Measurements from ENCODE around the gene JAKMIP1.
"Not testable (repeated sequence)": the region's sequence is repeated elsewhere in the genome, so short reads cannot be mapped to it uniquely, and the experiment has no call there.

The JAKMIP1 gene

DNA sequence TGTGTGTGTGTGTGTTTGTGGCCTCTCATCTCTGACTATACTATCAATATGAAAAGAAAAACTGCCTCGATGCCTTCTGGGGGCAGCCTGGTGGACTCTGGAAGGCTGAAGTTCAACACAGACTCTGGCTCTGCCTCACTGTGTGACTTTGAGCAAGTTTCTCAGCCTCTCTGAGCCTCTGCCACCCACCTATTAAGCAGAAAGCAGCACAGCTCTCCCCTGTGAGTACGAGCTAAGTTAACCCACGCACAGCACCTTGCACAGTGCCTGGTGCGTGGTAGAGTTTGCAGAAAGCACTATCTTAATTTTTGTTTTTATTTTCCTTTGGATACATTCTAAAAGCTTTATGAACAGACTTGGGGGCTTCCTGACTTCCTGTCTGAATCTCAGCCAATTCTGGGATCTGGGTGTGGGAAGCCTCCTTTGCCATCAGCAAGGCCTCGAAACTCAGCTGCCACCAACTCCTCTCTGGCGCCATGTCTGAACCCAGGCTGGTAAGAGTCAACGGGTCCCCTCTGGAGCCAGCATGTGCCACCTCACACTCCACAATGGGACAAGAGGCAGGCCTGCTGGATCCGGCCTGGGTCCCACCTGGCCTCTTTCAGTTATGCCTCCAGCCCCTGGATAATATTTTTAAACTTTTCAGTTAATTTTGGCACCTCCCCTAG lies 57.3 kb downstream of the JAKMIP1 start:
- no peak for DNase-seq
- TF ChIP-seq GATA1 (IDR thresholded peaks at IDR 0.05; ENCODE audit: low read depth, low read length) (no peak), POLR2A (IDR thresholded peaks at IDR 0.05; ENCODE audit: low read length) (no peak)

DNA sequence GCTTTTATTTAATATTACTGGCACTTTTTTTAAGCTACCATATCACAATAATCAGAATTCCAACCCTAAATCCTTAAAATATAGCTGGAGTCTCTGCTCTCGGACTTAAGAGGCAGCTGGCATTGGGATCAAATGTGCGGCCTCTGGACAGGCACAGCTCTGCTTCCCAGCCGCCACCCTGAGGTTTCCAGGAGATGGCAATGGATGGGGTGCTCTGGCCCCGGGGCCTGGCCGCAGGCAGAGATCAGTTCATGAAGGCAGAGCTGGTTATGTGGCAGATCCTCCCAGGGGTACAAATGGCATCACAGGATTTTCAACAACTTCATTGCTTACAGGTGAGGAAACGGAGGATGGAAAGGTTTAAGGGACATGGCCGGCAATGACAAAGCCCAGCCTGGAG lies 57.8 kb downstream of the JAKMIP1 start:
- TF ChIP-seq GATA1 (IDR thresholded peaks at IDR 0.05; ENCODE audit: low read depth, low read length), result no peak
- no peak for TF ChIP-seq POLR2A (IDR thresholded peaks at IDR 0.05; ENCODE audit: low read length)
- no peak for DNase-seq

DNA sequence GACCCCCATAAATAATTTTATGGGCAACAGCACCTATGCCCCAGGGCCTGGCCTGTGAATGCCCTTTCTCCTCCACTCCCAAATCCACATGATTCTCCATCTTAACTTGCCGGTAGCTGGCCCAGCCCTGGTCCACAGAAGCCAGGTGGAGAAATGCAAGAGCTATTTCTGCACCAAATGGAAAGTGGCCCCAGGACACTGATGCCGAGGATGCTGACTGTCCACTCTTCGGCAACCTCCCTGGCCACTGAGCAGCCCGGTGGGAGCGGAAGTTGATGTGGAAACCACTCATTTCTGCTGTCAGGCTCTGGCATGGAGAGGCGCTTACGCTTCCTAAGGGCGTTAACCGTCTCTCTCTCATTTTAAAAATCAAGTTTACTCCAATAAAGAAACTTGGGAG lies 58.8 kb downstream of the JAKMIP1 start:
- no peak for TF ChIP-seq POLR2A (IDR thresholded peaks at IDR 0.05; ENCODE audit: low read length)
- no peak for TF ChIP-seq GATA1 (IDR thresholded peaks at IDR 0.05; ENCODE audit: low read depth, low read length)
- DNase-seq, result no peak

DNA sequence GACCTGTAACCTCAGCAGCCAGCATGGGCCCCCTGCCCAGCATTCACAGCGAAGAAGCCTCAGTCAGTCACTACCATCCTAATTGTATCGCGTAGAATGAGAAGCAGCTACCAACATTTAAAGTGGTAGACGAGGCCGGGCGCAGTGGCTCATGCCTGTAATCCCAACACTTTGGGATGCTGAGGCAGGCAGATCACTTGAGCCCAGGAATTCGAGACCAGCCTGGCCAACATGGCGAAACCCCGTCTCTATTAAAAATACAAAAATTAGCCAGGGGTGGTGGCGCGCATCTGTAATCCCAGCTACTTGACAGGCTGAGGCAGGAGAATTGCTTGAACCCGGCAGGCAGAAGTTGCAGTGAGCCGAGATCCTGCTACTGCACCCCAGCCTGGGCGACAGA lies 59.3 kb downstream of the JAKMIP1 start:
- not testable (repeated sequence) for DNase-seq

DNA sequence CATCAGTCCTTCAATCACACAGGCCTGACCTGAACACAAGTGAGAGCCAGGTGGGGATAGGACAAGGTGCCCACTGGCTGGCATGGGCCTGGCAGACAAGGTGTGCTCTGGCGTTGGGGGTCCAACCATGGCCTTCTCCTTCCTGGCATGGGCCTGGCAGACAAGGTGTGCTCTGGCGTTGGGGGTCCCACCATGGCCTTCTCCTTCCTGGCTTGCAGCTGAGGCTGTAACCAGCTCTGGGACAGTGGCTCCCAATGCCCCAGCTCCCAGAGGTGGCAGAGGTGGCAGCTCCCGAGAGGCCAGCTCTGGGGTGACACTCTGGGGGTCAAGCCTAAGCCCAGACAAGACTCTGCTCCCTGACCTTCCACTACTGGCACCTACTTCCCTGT lies 62.6 kb downstream of the JAKMIP1 start:
- TF ChIP-seq GATA1 (IDR thresholded peaks at IDR 0.05; ENCODE audit: low read depth, low read length) (no peak), POLR2A (IDR thresholded peaks at IDR 0.05; ENCODE audit: low read length) (no peak)
- no peak for DNase-seq

DNA sequence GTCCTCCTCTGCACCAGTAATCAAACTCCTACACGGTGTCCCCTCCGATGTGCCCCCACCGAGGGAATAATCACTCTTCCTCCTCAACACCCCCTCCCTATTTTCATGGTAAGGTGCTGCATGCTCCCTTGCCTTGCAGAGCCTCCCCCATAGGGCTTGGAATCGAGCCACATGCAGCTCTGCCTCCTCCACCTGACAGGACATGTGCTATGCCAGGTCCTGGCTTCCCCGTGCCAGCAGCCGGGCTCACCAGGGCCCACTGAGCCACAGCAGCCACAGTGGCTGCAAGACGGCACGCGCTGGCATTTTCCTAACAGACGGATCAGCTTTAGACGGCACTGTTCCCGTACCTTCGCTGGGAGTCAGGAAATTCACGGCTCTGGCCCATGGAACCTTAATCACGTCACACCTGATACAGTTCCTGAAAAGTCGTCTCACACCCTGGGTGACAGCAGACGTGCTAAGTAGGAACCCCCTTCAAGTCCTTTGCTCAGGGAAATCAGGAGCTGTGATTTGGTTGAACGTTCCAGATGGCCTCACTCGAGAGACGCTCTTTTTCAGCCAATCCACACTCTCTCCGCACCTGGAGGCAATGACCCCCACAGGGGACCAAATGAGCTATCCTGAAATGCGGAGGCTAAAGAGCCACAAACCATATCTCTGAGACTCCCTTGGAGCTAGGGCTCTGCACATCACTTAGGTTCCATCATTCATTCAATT lies 63.2 kb downstream of the JAKMIP1 start:
- DNase-seq, result no peak

DNA sequence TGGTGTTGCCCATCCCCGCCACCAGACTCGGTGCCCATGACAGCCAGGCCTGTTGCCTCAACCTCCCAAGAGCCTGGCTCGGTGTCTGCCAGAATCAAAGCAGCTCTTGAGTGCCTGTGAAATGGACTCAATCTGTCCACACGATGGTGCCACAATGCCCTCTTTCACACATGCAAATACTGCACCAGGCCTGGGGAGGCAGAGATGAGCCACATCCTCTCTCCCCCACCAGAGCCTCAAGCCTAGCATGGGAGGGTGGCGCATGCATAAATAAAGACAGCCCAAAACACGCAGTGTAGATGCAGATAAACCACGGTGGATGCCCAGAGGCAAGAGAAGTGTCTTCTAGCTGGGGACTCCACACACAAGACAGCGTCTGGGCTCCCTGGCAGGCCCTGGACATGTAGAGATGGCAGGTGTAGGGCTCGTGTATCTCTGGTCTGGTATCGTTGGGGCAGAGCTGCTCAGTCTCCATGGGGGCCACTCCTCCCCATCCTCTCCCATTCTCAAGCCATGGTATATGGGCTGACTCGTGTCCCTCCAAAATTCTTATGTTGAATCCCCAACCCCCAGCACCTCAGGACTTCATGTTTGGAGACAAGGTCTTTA lies 65.6 kb downstream of the JAKMIP1 start:
- peak in 1 of 2 experiments; percentile 7 for DNase-seq
- TF ChIP-seq POLR2A (IDR thresholded peaks at IDR 0.05; ENCODE audit: low read length) (no peak), GATA1 (IDR thresholded peaks at IDR 0.05; ENCODE audit: low read depth, low read length) (no peak)

More for the DNA sequence above, 63.2 kb downstream of the JAKMIP1 start:
- TF ChIP-seq POLR2A (IDR thresholded peaks at IDR 0.05; ENCODE audit: low read length), result no peak
- TF ChIP-seq GATA1 (IDR thresholded peaks at IDR 0.05; ENCODE audit: low read depth, low read length), result no peak

DNA sequence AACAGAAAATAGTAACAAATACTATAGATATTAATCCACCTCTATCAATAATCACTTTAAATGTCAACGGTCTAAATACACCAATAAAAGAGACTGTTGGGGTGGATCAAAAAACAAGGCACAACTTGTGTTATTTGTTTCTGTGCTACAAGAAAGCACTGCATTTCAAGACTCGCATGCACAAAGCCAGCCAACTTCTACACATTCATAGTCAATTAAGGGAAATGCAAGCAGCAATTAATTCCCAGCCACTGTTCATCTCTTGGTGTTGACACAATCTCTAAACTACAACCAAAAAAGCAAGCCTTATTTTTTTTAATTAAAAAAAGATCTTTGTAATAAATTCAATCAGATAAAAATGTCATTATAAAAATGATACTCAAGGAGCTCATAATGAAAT lies 67.6 kb downstream of the JAKMIP1 start:
- TF ChIP-seq POLR2A (IDR thresholded peaks at IDR 0.05; ENCODE audit: low read length), result no peak
- no peak for TF ChIP-seq GATA1 (IDR thresholded peaks at IDR 0.05; ENCODE audit: low read depth, low read length)
- no peak for DNase-seq

DNA sequence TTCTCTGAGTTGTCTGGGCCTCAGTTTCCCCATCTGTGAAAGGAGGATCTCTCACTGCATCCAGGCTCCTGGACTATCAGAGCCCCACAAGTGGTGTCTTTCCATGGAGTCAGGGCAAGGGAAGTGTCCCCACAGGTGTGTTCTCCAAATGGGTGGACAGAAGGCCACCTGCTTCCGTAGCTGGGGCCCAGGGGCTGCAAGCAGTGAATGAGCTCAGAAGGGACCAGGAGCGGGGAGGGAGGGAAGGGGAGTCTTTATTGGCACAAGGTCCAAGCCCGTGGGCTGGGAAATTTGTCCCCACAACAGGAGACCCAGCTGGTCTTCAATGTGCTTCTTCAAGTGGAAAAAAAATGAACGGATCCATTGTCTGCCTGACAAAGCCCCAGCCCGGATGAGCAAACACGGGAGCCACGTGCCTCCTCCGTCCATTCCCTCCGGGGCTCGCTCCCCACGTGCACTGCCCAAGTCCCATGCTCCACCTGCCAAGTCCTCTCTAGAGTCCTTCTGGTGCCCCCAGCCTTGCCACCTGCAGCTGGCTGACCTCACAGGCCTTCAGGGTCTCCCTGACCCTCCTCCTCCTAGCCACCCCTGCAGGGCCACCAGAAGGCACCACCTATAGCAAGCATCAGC lies 72.0 kb downstream of the JAKMIP1 start:
- TF ChIP-seq GATA1 (IDR thresholded peaks at IDR 0.05; ENCODE audit: low read depth, low read length) (no peak), POLR2A (IDR thresholded peaks at IDR 0.05; ENCODE audit: low read length) (no peak)

DNA sequence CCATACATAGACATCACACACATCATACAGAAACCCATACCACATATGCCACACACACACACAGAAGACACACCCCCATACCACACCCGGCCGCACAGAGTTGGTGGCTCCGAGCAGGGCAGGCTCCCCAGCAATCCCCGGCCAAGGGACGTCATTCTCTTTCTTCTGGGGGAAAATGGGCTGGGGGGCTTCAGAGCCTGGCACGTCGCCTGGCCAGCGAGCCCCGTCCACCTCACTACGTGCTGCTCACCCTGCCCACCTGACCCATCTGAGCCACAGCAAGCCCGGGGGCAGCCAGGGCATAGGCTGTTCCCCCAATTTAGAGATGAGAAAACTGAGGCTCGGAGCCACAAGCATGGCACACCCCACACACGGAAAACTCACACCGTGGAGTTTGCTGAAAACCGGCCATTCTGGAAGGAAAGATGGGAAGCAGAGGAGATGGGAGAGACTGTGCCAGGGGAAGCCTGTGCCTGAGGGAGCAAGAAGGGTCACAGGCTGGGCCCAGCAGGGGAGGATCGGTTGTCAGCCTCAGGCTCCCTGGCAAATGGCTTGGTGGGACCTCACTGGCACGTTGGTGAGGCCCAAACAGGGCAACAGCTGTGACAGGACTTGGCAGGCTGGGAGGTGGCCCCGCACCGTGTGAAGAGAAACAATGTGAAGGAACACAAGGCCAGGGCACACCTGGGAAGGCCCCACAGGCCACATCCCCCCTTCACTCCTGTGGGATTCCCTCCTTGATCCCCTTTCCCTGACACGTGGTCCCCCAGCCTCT lies 73.2 kb downstream of the JAKMIP1 start:
- TF ChIP-seq POLR2A (IDR thresholded peaks at IDR 0.05; ENCODE audit: low read length) (no peak), GATA1 (IDR thresholded peaks at IDR 0.05; ENCODE audit: low read depth, low read length) (no peak)
- DNase-seq, result no peak

More for the DNA sequence above, 72.0 kb downstream of the JAKMIP1 start:
- no peak for DNase-seq

DNA sequence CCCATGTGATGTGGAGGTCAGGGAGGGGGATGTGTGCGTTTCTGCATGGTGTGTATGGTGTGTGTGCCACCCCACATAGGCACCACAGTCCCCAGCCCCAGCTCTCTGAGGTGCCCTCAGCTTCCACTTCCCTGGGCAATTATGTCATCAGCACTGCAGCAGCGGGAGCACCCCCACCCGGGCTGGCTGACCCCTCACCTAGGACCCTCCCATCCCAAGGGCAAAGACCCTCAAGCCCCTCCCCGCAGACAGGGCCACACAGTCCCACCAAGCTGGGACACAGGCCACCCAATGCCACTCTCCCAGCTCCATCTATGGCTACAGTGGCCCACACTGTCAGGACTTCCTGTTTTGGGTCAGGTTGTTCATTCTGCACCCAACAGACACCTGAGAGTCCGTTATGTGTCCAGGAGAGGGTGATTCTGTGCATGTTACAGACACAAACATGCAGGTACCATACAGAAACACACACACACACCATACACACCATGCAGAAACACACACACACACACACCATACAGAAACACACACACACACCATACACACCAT lies 75.2 kb downstream of the JAKMIP1 start:
- TF ChIP-seq GATA1 (IDR thresholded peaks at IDR 0.05; ENCODE audit: low read depth, low read length) (no peak), POLR2A (IDR thresholded peaks at IDR 0.05; ENCODE audit: low read length) (no peak)
- no peak for DNase-seq

DNA sequence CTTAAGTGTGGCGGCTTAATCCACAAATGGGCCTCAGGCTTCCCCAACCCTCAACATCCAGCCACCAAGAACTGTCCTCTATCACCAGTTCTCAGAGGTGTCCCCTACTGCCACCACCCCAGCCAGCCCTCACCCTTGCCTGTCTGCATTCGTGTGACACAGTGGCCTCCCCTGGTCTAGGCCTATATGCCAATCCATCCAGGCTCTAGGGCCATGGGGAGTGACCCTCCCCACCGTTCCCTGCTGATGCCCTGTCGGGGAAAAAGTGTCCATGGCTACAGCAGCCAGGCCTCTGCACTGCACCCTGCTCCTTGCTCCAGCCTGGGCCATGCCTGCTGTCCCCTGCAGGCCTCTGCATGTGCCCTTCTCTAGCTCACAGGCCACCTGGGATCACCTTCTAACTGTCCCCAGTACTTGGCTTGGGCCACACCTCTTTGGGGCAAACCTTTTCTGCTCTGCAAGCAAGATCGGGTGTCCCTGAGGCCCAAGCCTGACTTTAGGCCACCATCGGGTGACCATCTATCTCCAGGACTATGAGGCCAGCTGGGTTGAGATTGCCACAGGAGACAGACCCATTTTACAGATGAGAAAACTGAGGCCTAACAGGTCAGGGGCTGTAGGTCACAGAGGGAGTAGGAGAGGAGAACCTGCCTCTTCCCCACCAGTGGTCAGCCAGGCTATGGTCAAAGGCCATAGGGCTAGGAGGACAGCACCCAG lies 75.8 kb downstream of the JAKMIP1 start:
- no peak for DNase-seq
- no peak for TF ChIP-seq GATA1 (IDR thresholded peaks at IDR 0.05; ENCODE audit: low read depth, low read length)
- no peak for TF ChIP-seq POLR2A (IDR thresholded peaks at IDR 0.05; ENCODE audit: low read length)

DNA sequence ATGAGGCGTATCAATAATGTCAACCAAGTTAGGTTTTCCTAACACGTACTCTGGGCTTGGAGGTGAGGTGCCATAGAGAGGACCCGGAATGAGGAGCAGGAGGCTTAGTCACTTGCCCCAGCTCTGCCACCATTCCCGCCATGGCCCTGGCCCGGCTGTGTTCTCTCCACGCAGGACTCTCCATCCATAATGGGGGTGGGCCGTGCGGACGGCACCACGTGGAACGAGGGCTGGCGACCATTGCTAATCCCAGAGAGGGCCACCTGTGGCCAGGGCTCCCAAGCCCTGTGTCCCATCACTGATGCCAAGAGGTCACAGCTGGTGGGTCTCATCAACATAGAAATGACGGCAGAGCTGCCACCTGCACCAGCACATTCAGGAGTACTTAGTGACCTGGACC lies 76.4 kb downstream of the JAKMIP1 start:
- no peak for TF ChIP-seq POLR2A (IDR thresholded peaks at IDR 0.05; ENCODE audit: low read length)
- no peak for TF ChIP-seq GATA1 (IDR thresholded peaks at IDR 0.05; ENCODE audit: low read depth, low read length)
- no peak for DNase-seq

All from erythroblast (primary cell).